Peyer's patch (tissue), 4 donors: ENCODE data around the gene SOX12.

Experiments used
- POLR2A ChIP-seq, 2 donors: fragments of 450-650 bp; IDR thresholded peaks; one replicate each; pipeline ENCODE4 v1.5.1; 2017; ENCODE audit warnings: antibody characterized with exemption in 2 of 2, mild to moderate bottlenecking in 2 of 2, moderate library complexity in 2 of 2
- TF ChIP-seq, protein P1 (sequence below), 6 experiments: fragments of 450-650 bp in 4 of 6; fragments of 200-600 bp in 2 of 6; sonication (generic) in 1 of 6; IDR thresholded peaks; one replicate each; pipeline ENCODE4 v1.5.1; 2017 to 2019; ENCODE audit warnings: antibody characterized with exemption in 6 of 6, mild to moderate bottlenecking in 3 of 6, moderate library complexity in 1 of 6

DNA sequence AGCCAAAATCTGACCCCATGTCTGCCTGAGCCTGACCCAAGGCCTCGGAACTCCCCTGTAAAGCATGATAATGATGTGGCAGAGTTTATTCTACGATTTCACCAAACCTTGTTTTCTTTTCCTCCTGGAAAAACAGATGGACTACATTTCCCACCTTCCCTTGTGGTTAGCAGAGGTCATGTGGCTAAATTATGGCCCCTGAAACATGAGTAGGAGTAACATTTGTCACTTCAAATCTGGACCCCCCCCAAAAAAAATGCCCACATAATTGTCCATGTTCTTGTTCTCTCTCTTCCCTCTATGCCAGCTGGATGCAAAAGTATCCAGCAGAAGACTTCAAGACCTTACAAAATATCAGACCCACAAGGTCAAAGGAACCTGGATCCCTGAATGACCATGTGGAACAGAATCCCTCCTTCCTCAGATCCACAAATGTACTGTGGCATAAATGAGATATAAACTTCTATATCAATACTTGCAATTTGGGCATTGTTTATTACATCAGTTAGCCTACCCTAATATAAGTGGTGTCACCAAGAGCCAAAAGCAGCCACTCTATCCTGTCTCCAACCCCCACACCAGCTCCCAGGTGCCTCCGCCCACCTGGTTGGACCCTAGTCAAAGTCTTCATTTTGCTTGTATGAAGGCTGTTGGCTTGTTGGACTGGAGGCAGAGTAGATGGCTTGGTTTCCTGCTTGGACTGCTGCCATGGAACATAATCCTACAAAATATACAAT, 36.2 kb upstream of the SOX12 start:
- TF ChIP-seq, protein P1, sequence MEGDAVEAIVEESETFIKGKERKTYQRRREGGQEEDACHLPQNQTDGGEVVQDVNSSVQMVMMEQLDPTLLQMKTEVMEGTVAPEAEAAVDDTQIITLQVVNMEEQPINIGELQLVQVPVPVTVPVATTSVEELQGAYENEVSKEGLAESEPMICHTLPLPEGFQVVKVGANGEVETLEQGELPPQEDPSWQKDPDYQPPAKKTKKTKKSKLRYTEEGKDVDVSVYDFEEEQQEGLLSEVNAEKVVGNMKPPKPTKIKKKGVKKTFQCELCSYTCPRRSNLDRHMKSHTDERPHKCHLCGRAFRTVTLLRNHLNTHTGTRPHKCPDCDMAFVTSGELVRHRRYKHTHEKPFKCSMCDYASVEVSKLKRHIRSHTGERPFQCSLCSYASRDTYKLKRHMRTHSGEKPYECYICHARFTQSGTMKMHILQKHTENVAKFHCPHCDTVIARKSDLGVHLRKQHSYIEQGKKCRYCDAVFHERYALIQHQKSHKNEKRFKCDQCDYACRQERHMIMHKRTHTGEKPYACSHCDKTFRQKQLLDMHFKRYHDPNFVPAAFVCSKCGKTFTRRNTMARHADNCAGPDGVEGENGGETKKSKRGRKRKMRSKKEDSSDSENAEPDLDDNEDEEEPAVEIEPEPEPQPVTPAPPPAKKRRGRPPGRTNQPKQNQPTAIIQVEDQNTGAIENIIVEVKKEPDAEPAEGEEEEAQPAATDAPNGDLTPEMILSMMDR (IDR thresholded peaks at IDR 0.05): no peak
- TF ChIP-seq POLR2A (IDR thresholded peaks at IDR 0.05): no peak
